ENCODE data around the gene LRP8. TPM values are rescaled to one million over a fixed set of nuclear protein-coding genes. Genes with fewer than 3 reads are reported as not detected.

The LRP8 gene
- total and polyA plus RNA-seq, 2 of the 13 experiments (the other 11 are each of a cell fraction or from before 2014, with no cell fraction given), result 17.3 to 17.4 TPM

DNA sequence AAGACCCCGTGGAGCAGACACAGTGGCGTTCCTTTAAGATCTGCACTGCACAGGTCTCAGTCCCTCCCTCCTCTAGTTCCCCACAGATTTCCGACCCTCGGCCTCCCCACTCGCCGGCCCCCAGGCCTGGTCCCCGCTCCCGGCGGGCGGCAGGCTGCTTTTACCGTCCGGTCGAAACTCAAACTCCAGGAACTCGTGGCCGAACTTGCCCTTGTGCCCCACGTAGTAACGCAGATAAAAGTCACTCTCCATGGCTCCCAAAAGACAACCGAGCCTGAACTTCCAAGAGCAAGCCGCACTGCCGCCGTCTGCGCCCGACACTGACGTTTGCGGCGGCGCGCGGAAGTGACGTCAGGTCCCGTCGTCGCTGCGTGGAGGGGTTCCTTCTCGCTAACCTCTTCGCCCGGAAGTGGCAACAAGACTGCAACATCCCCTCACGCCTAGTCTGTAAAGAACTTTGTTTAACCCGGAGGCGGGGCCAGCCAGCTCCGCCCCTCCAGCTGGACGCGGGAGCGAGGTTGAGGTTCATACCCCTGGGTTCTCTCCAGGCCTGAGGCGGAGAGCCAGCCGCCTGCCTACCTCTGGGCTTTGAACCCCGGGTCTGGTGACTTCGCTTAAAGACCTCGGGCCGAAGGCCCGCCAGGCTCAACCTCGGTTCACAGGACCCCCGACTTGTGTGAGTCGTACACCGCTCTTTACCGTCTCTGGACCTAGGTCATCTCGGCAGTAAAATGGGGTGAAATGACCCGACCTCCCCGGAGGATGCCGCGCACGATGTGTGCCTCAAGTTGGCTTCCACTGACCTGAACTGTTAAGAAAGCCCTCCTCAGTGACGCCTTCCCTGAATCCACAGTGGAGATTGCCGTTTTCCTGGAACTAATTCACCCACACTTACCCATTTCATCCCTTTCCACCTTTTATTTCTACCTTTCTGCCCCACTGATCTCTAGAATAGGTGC is 89.4 kb downstream of the LRP8 start, which contains the start of gene MAGOH (continued):
- peak; percentile 44; the same call in 1 of the 2 replicates for TF ChIP-seq NFYB (CRISPR knock-in tag; IDR thresholded peaks at IDR 0.05)
- TF ChIP-seq ZNF382 (CRISPR knock-in tag; IDR thresholded peaks at IDR 0.05; ENCODE audit: borderline replicate concordance), result no peak
- no peak for TF ChIP-seq EZH2 (conservative IDR thresholded peaks at IDR 0.05; ENCODE audit: low read depth, low read length)
- peak; percentile 68 for TF ChIP-seq RELA (CRISPR knock-in tag; IDR thresholded peaks at IDR 0.05)
- peak; percentile 75; the same call in 1 of the 2 replicates for TF ChIP-seq ZBTB20 (CRISPR knock-in tag; IDR thresholded peaks at IDR 0.05; ENCODE audit: borderline replicate concordance, low read depth)
- TF ChIP-seq, protein P1, sequence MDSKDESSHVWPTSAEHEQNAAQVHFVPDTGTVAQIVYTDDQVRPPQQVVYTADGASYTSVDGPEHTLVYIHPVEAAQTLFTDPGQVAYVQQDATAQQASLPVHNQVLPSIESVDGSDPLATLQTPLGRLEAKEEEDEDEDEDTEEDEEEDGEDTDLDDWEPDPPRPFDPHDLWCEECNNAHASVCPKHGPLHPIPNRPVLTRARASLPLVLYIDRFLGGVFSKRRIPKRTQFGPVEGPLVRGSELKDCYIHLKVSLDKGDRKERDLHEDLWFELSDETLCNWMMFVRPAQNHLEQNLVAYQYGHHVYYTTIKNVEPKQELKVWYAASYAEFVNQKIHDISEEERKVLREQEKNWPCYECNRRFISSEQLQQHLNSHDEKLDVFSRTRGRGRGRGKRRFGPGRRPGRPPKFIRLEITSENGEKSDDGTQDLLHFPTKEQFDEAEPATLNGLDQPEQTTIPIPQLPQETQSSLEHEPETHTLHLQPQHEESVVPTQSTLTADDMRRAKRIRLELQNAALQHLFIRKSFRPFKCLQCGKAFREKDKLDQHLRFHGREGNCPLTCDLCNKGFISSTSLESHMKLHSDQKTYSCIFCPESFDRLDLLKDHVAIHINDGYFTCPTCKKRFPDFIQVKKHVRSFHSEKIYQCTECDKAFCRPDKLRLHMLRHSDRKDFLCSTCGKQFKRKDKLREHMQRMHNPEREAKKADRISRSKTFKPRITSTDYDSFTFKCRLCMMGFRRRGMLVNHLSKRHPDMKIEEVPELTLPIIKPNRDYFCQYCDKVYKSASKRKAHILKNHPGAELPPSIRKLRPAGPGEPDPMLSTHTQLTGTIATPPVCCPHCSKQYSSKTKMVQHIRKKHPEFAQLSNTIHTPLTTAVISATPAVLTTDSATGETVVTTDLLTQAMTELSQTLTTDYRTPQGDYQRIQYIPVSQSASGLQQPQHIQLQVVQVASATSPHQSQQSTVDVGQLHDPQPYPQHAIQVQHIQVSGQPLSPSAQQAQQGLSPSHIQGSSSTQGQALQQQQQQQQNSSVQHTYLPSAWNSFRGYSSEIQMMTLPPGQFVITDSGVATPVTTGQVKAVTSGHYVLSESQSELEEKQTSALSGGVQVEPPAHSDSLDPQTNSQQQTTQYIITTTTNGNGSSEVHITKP (CRISPR knock-in tag; IDR thresholded peaks at IDR 0.05; ENCODE audit: low read depth), result peak; percentile 87
- 0 out of 2 replicates have a peak, but pooled peaks have one; percentile 69 for TF ChIP-seq ZNF75D (CRISPR knock-in tag; IDR thresholded peaks at IDR 0.05; ENCODE audit: borderline replicate concordance)
- TF ChIP-seq MTA1 (CRISPR knock-in tag; IDR thresholded peaks at IDR 0.05; ENCODE audit: borderline replicate concordance), result peak; percentile 93
- TF ChIP-seq MXI1 (IDR thresholded peaks at IDR 0.05; ENCODE audit: borderline replicate concordance, low read depth, low read length), result peak; percentile 91; the same call in 2 of the 3 replicates
- TF ChIP-seq, protein P2, sequence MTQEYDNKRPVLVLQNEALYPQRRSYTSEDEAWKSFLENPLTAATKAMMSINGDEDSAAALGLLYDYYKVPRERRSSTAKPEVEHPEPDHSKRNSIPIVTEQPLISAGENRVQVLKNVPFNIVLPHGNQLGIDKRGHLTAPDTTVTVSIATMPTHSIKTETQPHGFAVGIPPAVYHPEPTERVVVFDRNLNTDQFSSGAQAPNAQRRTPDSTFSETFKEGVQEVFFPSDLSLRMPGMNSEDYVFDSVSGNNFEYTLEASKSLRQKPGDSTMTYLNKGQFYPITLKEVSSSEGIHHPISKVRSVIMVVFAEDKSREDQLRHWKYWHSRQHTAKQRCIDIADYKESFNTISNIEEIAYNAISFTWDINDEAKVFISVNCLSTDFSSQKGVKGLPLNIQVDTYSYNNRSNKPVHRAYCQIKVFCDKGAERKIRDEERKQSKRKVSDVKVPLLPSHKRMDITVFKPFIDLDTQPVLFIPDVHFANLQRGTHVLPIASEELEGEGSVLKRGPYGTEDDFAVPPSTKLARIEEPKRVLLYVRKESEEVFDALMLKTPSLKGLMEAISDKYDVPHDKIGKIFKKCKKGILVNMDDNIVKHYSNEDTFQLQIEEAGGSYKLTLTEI (CRISPR knock-in tag; conservative IDR thresholded peaks at IDR 0.05), result no peak
- peak; percentile 98 for TF ChIP-seq ZBTB21 (CRISPR knock-in tag; IDR thresholded peaks at IDR 0.05)
- TF ChIP-seq, protein P3, sequence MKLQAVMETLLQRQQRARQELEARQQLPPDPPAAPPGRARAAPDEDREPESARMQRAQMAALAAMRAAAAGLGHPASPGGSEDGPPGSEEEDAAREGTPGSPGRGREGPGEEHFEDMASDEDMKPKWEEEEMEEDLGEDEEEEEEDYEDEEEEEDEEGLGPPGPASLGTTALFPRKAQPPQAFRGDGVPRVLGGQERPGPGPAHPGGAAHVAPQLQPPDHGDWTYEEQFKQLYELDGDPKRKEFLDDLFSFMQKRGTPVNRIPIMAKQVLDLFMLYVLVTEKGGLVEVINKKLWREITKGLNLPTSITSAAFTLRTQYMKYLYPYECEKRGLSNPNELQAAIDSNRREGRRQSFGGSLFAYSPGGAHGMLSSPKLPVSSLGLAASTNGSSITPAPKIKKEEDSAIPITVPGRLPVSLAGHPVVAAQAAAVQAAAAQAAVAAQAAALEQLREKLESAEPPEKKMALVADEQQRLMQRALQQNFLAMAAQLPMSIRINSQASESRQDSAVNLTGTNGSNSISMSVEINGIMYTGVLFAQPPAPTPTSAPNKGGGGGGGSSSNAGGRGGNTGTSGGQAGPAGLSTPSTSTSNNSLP (IDR thresholded peaks at IDR 0.05; ENCODE audit: low read depth, low read length), result no peak
- TF ChIP-seq, protein P4, sequence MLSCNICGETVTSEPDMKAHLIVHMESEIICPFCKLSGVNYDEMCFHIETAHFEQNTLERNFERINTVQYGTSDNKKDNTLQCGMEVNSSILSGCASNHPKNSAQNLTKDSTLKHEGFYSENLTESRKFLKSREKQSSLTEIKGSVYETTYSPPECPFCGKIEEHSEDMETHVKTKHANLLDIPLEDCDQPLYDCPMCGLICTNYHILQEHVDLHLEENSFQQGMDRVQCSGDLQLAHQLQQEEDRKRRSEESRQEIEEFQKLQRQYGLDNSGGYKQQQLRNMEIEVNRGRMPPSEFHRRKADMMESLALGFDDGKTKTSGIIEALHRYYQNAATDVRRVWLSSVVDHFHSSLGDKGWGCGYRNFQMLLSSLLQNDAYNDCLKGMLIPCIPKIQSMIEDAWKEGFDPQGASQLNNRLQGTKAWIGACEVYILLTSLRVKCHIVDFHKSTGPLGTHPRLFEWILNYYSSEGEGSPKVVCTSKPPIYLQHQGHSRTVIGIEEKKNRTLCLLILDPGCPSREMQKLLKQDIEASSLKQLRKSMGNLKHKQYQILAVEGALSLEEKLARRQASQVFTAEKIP (CRISPR knock-in tag; IDR thresholded peaks at IDR 0.05; ENCODE audit: borderline replicate concordance), result no peak
- TF ChIP-seq, protein P5, sequence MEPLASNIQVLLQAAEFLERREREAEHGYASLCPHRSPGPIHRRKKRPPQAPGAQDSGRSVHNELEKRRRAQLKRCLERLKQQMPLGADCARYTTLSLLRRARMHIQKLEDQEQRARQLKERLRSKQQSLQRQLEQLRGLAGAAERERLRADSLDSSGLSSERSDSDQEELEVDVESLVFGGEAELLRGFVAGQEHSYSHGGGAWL (CRISPR knock-in tag; IDR thresholded peaks at IDR 0.05), result peak; percentile 80; the same call in 1 of the 2 replicates
- TF ChIP-seq, protein P6, sequence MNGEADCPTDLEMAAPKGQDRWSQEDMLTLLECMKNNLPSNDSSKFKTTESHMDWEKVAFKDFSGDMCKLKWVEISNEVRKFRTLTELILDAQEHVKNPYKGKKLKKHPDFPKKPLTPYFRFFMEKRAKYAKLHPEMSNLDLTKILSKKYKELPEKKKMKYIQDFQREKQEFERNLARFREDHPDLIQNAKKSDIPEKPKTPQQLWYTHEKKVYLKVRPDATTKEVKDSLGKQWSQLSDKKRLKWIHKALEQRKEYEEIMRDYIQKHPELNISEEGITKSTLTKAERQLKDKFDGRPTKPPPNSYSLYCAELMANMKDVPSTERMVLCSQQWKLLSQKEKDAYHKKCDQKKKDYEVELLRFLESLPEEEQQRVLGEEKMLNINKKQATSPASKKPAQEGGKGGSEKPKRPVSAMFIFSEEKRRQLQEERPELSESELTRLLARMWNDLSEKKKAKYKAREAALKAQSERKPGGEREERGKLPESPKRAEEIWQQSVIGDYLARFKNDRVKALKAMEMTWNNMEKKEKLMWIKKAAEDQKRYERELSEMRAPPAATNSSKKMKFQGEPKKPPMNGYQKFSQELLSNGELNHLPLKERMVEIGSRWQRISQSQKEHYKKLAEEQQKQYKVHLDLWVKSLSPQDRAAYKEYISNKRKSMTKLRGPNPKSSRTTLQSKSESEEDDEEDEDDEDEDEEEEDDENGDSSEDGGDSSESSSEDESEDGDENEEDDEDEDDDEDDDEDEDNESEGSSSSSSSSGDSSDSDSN (CRISPR knock-in tag; IDR thresholded peaks at IDR 0.05), result peak; percentile 42; the same call in 1 of the 2 replicates
